ENCODE data around the gene C1orf115. TPM values are rescaled to one million over a fixed set of nuclear protein-coding genes. Genes with fewer than 3 reads are reported as not detected.

The C1orf115 gene
- total and polyA plus RNA-seq, 9 of the 15 experiments (the other 6 are each of a cell fraction or from before 2014, with no cell fraction given): not detected

- TF ChIP-seq, protein P1, sequence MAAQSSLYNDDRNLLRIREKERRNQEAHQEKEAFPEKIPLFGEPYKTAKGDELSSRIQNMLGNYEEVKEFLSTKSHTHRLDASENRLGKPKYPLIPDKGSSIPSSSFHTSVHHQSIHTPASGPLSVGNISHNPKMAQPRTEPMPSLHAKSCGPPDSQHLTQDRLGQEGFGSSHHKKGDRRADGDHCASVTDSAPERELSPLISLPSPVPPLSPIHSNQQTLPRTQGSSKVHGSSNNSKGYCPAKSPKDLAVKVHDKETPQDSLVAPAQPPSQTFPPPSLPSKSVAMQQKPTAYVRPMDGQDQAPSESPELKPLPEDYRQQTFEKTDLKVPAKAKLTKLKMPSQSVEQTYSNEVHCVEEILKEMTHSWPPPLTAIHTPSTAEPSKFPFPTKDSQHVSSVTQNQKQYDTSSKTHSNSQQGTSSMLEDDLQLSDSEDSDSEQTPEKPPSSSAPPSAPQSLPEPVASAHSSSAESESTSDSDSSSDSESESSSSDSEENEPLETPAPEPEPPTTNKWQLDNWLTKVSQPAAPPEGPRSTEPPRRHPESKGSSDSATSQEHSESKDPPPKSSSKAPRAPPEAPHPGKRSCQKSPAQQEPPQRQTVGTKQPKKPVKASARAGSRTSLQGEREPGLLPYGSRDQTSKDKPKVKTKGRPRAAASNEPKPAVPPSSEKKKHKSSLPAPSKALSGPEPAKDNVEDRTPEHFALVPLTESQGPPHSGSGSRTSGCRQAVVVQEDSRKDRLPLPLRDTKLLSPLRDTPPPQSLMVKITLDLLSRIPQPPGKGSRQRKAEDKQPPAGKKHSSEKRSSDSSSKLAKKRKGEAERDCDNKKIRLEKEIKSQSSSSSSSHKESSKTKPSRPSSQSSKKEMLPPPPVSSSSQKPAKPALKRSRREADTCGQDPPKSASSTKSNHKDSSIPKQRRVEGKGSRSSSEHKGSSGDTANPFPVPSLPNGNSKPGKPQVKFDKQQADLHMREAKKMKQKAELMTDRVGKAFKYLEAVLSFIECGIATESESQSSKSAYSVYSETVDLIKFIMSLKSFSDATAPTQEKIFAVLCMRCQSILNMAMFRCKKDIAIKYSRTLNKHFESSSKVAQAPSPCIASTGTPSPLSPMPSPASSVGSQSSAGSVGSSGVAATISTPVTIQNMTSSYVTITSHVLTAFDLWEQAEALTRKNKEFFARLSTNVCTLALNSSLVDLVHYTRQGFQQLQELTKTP (IDR thresholded peaks at IDR 0.05; ENCODE audit: low read depth in 1 of 2, partially characterized antibody in 2 of 2): no peak
- TF ChIP-seq CREB1 (IDR thresholded peaks at IDR 0.05) (no peak), CREB1 (CRISPR knock-in tag; IDR thresholded peaks at IDR 0.05) (no peak), SMARCB1 (IDR thresholded peaks at IDR 0.05; ENCODE audit: insufficient read length, low read depth) (no peak), SMAD1 (IDR thresholded peaks at IDR 0.05; ENCODE audit: low read depth, low read length, partially characterized antibody) (no peak), ZNF586 (CRISPR knock-in tag; conservative IDR thresholded peaks at IDR 0.05) (no peak), ZNF224 (CRISPR knock-in tag; IDR thresholded peaks at IDR 0.05) (no peak), E2F3 (CRISPR knock-in tag; IDR thresholded peaks at IDR 0.05) (no peak), KAT2B (IDR thresholded peaks at IDR 0.05; ENCODE audit: low read depth, low read length) (no peak), PHF21A (IDR thresholded peaks at IDR 0.05; ENCODE audit: borderline replicate concordance, low read depth) (no peak)
Observed at GRCh38 chr1:220655509-220655908, 34.7 kb upstream of the C1orf115 start (continued).
